Measurements from ENCODE around the gene ANKMY1. TPM values are rescaled to one million over a fixed set of nuclear protein-coding genes. Genes with fewer than 3 reads are reported as not detected.

ANKMY1 gene
- total RNA-seq, 2 experiments from 2014 or later: 25.7 to 26.2 TPM

- H3K9me3 ChIP-seq (ENCODE audit: control insufficient read depth in 1 of 2, insufficient read depth in 1 of 2, low read length in 2 of 2): peaks cover 9 to 25% of the 10 kb centered on the region in 2 experiments
- Mint-ChIP-seq H3K4me1 (ENCODE audit: low read depth) (no peaks in the 10 kb centered on the region), H3K9me3 (no peaks in the 10 kb centered on the region), H3K27me3 (no peaks in the 10 kb centered on the region), H3K36me3 (ENCODE audit: low read depth) (peaks cover 35% of the 10 kb centered on the region), H3K27ac (no peak overlapping the region), H3K4me3 (no peak overlapping the region)
- ChIA-PET POLR2A (no interaction called here), CTCF (no interaction called here)
- intact Hi-C loops (cut with DNase I, micrococcal nuclease): no loop called here
- peaks cover 42% of the 10 kb centered on the region for H3K36me3 ChIP-seq (ENCODE audit: insufficient read depth, low read length)
- TF ChIP-seq, protein P1, sequence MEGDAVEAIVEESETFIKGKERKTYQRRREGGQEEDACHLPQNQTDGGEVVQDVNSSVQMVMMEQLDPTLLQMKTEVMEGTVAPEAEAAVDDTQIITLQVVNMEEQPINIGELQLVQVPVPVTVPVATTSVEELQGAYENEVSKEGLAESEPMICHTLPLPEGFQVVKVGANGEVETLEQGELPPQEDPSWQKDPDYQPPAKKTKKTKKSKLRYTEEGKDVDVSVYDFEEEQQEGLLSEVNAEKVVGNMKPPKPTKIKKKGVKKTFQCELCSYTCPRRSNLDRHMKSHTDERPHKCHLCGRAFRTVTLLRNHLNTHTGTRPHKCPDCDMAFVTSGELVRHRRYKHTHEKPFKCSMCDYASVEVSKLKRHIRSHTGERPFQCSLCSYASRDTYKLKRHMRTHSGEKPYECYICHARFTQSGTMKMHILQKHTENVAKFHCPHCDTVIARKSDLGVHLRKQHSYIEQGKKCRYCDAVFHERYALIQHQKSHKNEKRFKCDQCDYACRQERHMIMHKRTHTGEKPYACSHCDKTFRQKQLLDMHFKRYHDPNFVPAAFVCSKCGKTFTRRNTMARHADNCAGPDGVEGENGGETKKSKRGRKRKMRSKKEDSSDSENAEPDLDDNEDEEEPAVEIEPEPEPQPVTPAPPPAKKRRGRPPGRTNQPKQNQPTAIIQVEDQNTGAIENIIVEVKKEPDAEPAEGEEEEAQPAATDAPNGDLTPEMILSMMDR (IDR thresholded peaks at IDR 0.05): no peak
- H3K27ac ChIP-seq (ENCODE audit: low read depth in 1 of 2, low read length in 2 of 2): no peak overlapping the region
- no peaks in the 10 kb centered on the region for H3K4me1 ChIP-seq (ENCODE audit: insufficient read depth, low read length)
- DNase-seq (peak in 1 of 14 experiments; percentile 19), ATAC-seq (ENCODE audit: poor library complexity) (no peak)
- no peak overlapping the region for H3K4me3 ChIP-seq (ENCODE audit: low read length)
- no peaks in the 10 kb centered on the region for H3K27me3 ChIP-seq (ENCODE audit: control insufficient read depth in 1 of 2, insufficient read depth in 2 of 2, low read length in 2 of 2)
Observed at GRCh38 chr2:240520974-240521350, 36.8 kb downstream of the ANKMY1 start.

DNA sequence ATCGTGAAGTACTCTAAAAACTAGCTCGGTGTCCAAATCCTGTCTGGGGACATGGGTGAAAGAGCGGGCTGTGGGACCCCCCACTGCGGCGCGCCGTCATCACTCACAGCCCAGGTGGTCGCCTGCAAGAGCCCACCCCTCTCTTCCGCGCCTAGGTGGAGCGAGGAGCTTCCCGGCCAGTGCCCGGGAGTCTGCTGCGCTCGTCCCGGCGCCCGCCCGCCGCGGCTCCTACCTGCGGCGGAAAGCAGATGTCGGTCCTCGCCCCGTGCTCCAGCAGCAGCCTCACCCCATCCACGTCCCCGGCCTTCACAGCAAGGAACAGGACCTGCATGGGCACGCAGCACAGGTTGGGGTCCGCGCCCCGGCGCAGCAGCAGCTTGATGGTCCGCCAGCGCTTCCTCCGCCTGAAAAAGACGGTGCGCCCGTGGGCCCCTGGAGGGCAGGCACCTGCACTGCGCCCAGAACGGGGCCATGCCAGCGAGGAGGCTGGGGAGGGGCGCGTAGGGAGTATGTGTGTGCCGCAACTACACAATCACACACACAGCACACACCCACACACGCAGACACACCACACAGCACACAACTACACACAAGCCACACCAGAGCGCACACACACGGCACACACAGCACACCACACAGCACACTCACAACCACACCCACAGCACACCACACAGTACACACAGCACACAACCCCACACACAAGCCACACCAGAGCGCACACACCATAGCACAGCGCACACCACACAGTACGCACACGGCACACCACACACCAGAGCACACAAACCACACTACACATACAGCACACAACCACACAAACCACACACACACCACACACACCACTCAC lies 37.4 kb downstream of the ANKMY1 start:
- TF ChIP-seq, protein P1 (IDR thresholded peaks at IDR 0.05): no peak
- Mint-ChIP-seq H3K27me3 (no peaks in the 10 kb centered on the region), H3K27ac (no peak overlapping the region), H3K9me3 (no peaks in the 10 kb centered on the region), H3K36me3 (ENCODE audit: low read depth) (peaks cover 31% of the 10 kb centered on the region), H3K4me3 (no peak overlapping the region), H3K4me1 (ENCODE audit: low read depth) (no peaks in the 10 kb centered on the region)
- intact Hi-C loops (cut with DNase I, micrococcal nuclease): no loop called here
- no peak overlapping the region for H3K4me3 ChIP-seq (ENCODE audit: low read length)
- ChIA-PET CTCF (interaction anchor here (0.6 kb wide), 1 partner anchor 1036 kb away, joined by 3 read pairs; no protein-coding TSS in a partner anchor), POLR2A (no interaction called here)
- H3K27me3 ChIP-seq (ENCODE audit: control insufficient read depth in 1 of 2, insufficient read depth in 2 of 2, low read length in 2 of 2): no peaks in the 10 kb centered on the region
- DNase-seq (peak in 1 of 14 experiments; percentile 15), ATAC-seq (ENCODE audit: poor library complexity) (no peak)
- peaks cover 36% of the 10 kb centered on the region for H3K36me3 ChIP-seq (ENCODE audit: insufficient read depth, low read length)
- peaks cover 6 to 19% of the 10 kb centered on the region in 2 experiments for H3K9me3 ChIP-seq (ENCODE audit: control insufficient read depth in 1 of 2, insufficient read depth in 1 of 2, low read length in 2 of 2)
- no peaks in the 10 kb centered on the region for H3K4me1 ChIP-seq (ENCODE audit: insufficient read depth, low read length)
- H3K27ac ChIP-seq (ENCODE audit: low read depth in 1 of 2, low read length in 2 of 2): no peak overlapping the region

DNA sequence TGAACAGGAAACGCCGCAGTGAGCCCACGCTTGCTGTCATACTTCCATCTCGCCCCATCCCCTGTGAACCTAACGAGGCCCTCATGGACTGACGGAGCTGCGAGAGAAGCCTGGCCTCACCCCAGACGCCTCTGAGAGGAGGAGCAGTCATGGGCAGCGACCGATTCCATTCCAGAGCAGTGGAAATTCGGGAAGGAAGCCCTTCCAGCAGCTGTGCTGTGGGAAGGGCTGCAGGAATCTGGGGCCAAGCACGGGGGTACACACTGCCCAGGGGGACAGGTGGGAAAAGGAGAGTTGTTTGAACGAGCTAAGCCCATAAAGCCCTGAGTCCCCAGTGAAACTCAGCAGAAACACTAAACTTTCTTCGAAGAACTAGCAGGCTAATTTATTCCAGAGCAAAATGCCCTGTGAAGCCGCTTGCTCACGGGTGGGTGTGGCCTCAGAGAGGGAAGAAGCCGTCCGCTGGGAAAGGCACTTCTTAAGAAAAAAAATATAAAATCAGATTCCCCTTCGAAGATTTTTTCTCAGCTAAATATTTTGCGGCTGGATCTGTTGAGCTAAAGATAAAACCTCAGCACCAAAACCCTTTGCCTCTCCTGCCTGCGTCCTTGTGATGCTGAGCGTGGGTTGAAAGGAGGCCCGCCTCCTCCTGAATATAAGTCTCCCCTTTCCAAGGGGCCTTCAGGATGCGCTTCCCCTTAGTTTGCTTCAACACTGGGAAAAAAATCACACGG lies 38.2 kb downstream of the ANKMY1 start:
- H3K36me3 ChIP-seq (ENCODE audit: insufficient read depth, low read length): peaks cover 28% of the 10 kb centered on the region
- DNase-seq (no peak), ATAC-seq (ENCODE audit: poor library complexity) (no peak)
- no peaks in the 10 kb centered on the region for H3K27me3 Mint-ChIP-seq
- H3K4me1 ChIP-seq (ENCODE audit: insufficient read depth, low read length): peaks cover 3% of the 10 kb centered on the region
- no peak overlapping the region for H3K4me3 Mint-ChIP-seq
- TF ChIP-seq, protein P1 (IDR thresholded peaks at IDR 0.05): no peak
- ChIA-PET CTCF (interaction anchor here (0.6 kb wide), 1 partner anchor 1037 kb away, joined by 3 read pairs; no protein-coding TSS in a partner anchor), POLR2A (no interaction called here)
- H3K36me3 Mint-ChIP-seq (ENCODE audit: low read depth): peaks cover 23% of the 10 kb centered on the region
- H3K4me1 Mint-ChIP-seq (ENCODE audit: low read depth): no peaks in the 10 kb centered on the region
- no peaks in the 10 kb centered on the region for H3K27me3 ChIP-seq (ENCODE audit: control insufficient read depth in 1 of 2, insufficient read depth in 2 of 2, low read length in 2 of 2)
- intact Hi-C loops (cut with DNase I, micrococcal nuclease): loop anchor here (10.0 kb wide), 3 partner anchors 45 to 215 kb away; partner anchors contain the start of genes DUSP28 (in 1 of the 2) and RNPEPL1 (in 1 of the 2)
- H3K9me3 Mint-ChIP-seq: no peaks in the 10 kb centered on the region
- H3K27ac ChIP-seq (ENCODE audit: low read depth in 1 of 2, low read length in 2 of 2): no peak overlapping the region
- H3K4me3 ChIP-seq (ENCODE audit: low read length): no peak overlapping the region
- H3K9me3 ChIP-seq (ENCODE audit: control insufficient read depth in 1 of 2, insufficient read depth in 1 of 2, low read length in 2 of 2): peaks cover 0 to 15% of the 10 kb centered on the region in 2 experiments
- H3K27ac Mint-ChIP-seq: no peak overlapping the region
